ENCODE data around the gene SMOC2. TPM values are rescaled to one million over a fixed set of nuclear protein-coding genes. Genes with fewer than 3 reads are reported as not detected.

The SMOC2 gene
- total and polyA plus RNA-seq, 2 donors (not counting 1 experiment from before 2014, with no cell fraction given), result 0.37 TPM; not detected in 1

DNA sequence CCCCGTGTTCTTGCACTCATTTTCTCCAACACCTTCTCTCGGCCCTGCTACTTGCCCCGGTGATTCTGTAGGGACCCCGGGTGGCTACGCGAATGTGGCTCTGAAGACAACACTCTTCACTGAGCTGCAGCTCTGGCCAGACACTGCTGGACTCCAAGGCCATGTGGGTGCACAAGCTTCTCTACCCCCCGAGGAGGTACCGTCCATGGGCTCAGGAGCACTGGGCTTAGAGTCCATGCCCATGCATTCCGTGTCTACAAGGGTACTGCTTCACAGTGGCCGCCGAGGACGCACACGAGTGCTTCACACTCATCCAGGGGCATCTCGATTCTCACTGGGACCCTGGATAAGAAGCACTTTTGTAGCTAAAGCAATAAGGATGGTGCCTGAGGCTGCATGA lies 59.5 kb downstream of the SMOC2 start:
- Histone ChIP-seq H3K27me3 (replicated peaks in 1 of 4; ENCODE audit: control extremely low read depth in 1 of 4, control insufficient read depth in 3 of 4, insufficient read depth in 4 of 4, low read length in 3 of 4) (no peaks in the 10 kb centered on the region), H3K27ac (ENCODE audit: low read length in 2 of 2) (no peak overlapping the region), H3K36me3 (replicated peaks in 1 of 2; ENCODE audit: control extremely low read depth in 1 of 2, control insufficient read depth in 1 of 2, extremely low read depth in 1 of 2, insufficient read depth in 2 of 2, low read length in 1 of 2) (no peaks in the 10 kb centered on the region), H4K20me1 (ENCODE audit: control insufficient read depth, insufficient read depth, low read length, poor library complexity, severe bottlenecking) (no peaks in the 10 kb centered on the region), H3K4me3 (ENCODE audit: control extremely low read depth in 1 of 5, extremely low read depth in 1 of 5, insufficient read depth in 1 of 5, low read depth in 2 of 5, low read length in 4 of 5) (no peak overlapping the region), H3K4me1 (ENCODE audit: control insufficient read depth in 2 of 2, insufficient read depth in 2 of 2, low read length in 2 of 2) (no peaks in the 10 kb centered on the region), H3K79me2 (ENCODE audit: control insufficient read depth, insufficient read depth, low read length) (no peaks in the 10 kb centered on the region), H3K9ac (ENCODE audit: low read length) (no peak overlapping the region), H2AFZ (ENCODE audit: insufficient read depth, low read depth, low read length, poor library complexity, severe bottlenecking) (no peak overlapping the region), H3K4me2 (replicated peaks; ENCODE audit: low read depth, low read length, poor library complexity, severe bottlenecking) (no peak overlapping the region), H3K9me3 (ENCODE audit: control extremely low read depth in 1 of 3, control insufficient read depth in 2 of 3, insufficient read depth in 1 of 3, low read length in 2 of 3) (peaks cover 0 to 12% (median 0%) of the 10 kb centered on the region in 3 donors)
- no peak for ATAC-seq (ENCODE audit: low read depth)
- Mint-ChIP-seq H3K27me3 (no peaks in the 10 kb centered on the region), H3K9me3 (ENCODE audit: insufficient read depth) (no peaks in the 10 kb centered on the region), H3K4me3 (no peak overlapping the region), H3K4me1 (no peaks in the 10 kb centered on the region), H3K27ac (no peak overlapping the region)
- no peak for DNase-seq
- intact Hi-C loops (cut with micrococcal nuclease), result no loop called here
- CTCF ChIA-PET, result no interaction called here
- WGBS (ENCODE audit: insufficient coverage), result 88% methylated on average over 14 of the region's 14 CpGs
- no peak for TF ChIP-seq EZH2 (IDR thresholded peaks at IDR 0.05; ENCODE audit: borderline replicate concordance, insufficient read depth, low read depth, low read length, poor library complexity, severe bottlenecking)
- TF ChIP-seq, protein P1, sequence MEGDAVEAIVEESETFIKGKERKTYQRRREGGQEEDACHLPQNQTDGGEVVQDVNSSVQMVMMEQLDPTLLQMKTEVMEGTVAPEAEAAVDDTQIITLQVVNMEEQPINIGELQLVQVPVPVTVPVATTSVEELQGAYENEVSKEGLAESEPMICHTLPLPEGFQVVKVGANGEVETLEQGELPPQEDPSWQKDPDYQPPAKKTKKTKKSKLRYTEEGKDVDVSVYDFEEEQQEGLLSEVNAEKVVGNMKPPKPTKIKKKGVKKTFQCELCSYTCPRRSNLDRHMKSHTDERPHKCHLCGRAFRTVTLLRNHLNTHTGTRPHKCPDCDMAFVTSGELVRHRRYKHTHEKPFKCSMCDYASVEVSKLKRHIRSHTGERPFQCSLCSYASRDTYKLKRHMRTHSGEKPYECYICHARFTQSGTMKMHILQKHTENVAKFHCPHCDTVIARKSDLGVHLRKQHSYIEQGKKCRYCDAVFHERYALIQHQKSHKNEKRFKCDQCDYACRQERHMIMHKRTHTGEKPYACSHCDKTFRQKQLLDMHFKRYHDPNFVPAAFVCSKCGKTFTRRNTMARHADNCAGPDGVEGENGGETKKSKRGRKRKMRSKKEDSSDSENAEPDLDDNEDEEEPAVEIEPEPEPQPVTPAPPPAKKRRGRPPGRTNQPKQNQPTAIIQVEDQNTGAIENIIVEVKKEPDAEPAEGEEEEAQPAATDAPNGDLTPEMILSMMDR (IDR thresholded peaks at IDR 0.05), result no peak
- POLR2A ChIA-PET, result no interaction called here

DNA sequence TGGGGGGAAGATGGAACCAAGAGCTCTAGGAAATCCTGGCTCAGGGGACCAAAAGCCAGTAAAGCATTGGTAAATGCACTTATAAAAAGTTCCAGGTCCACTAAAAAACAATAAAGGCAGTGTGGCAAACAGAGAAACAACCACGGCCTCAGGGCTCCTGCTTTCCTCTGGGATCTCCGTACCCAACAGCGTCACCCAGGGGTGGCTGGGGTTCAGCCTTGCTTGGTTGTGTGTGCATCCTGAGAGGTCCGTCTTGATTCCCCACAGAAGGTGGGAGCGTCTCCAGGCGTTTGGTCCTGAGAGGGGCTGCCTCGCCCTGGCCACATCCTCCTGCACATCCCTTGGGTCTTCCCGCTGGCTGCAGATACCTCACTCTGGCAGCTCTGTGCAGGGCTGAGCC lies 60.6 kb downstream of the SMOC2 start:
- no peaks in the 10 kb centered on the region for H3K9me3 Mint-ChIP-seq (ENCODE audit: insufficient read depth)
- Histone ChIP-seq H4K20me1 (ENCODE audit: control insufficient read depth, insufficient read depth, low read length, poor library complexity, severe bottlenecking) (no peaks in the 10 kb centered on the region), H3K4me1 (ENCODE audit: control insufficient read depth in 2 of 2, insufficient read depth in 2 of 2, low read length in 2 of 2) (no peaks in the 10 kb centered on the region), H3K36me3 (replicated peaks in 1 of 2; ENCODE audit: control extremely low read depth in 1 of 2, control insufficient read depth in 1 of 2, extremely low read depth in 1 of 2, insufficient read depth in 2 of 2, low read length in 1 of 2) (no peaks in the 10 kb centered on the region), H3K27me3 (replicated peaks in 1 of 4; ENCODE audit: control extremely low read depth in 1 of 4, control insufficient read depth in 3 of 4, insufficient read depth in 4 of 4, low read length in 3 of 4) (no peaks in the 10 kb centered on the region), H3K4me3 (ENCODE audit: control extremely low read depth in 1 of 5, extremely low read depth in 1 of 5, insufficient read depth in 1 of 5, low read depth in 2 of 5, low read length in 4 of 5) (no peak overlapping the region), H3K9me3 (ENCODE audit: control extremely low read depth in 1 of 3, control insufficient read depth in 2 of 3, insufficient read depth in 1 of 3, low read length in 2 of 3) (peaks cover 0 to 8% (median 0%) of the 10 kb centered on the region in 3 donors), H3K27ac (ENCODE audit: low read length in 2 of 2) (no peak overlapping the region), H3K9ac (ENCODE audit: low read length) (no peak overlapping the region), H3K4me2 (replicated peaks; ENCODE audit: low read depth, low read length, poor library complexity, severe bottlenecking) (no peak overlapping the region), H3K79me2 (ENCODE audit: control insufficient read depth, insufficient read depth, low read length) (no peaks in the 10 kb centered on the region), H2AFZ (ENCODE audit: insufficient read depth, low read depth, low read length, poor library complexity, severe bottlenecking) (no peak overlapping the region)
- DNase-seq (no peak), ATAC-seq (ENCODE audit: low read depth) (no peak)
- ChIA-PET CTCF (no interaction called here), POLR2A (no interaction called here)
- TF ChIP-seq, protein P1 (IDR thresholded peaks at IDR 0.05), result no peak
- no peak for TF ChIP-seq EZH2 (IDR thresholded peaks at IDR 0.05; ENCODE audit: borderline replicate concordance, insufficient read depth, low read depth, low read length, poor library complexity, severe bottlenecking)
- intact Hi-C loops (cut with micrococcal nuclease), result no loop called here
- H3K4me1 Mint-ChIP-seq, result no peaks in the 10 kb centered on the region
- WGBS (ENCODE audit: insufficient coverage), result 91% methylated on average over 8 of the region's 8 CpGs
- H3K4me3 Mint-ChIP-seq, result no peak overlapping the region
- no peaks in the 10 kb centered on the region for H3K27me3 Mint-ChIP-seq
- no peak overlapping the region for H3K27ac Mint-ChIP-seq

Measured in B cell (primary cell).